ENCODE data around the gene KLHL1. TPM values are rescaled to one million over a fixed set of nuclear protein-coding genes. Genes with fewer than 3 reads are reported as not detected.

The KLHL1 gene
- total RNA-seq, 2 donors from 2014 or later, result 0.15 TPM; not detected in 1

- Mint-ChIP-seq H3K36me3 (ENCODE audit: low read depth) (no peaks in the 10 kb centered on the region), H3K27me3 (ENCODE audit: insufficient read depth) (no peaks in the 10 kb centered on the region), H3K9me3 (no peaks in the 10 kb centered on the region), H3K4me1 (peaks cover 3% of the 10 kb centered on the region), H3K27ac (no peak overlapping the region), H3K4me3 (no peak overlapping the region)
- Histone ChIP-seq H3K4me1 (ENCODE audit: control insufficient read depth, insufficient read depth, low read length) (no peaks in the 10 kb centered on the region), H3K9me3 (ENCODE audit: control insufficient read depth, low read length) (no peaks in the 10 kb centered on the region), H3K27ac (ENCODE audit: low read depth, low read length) (no peak overlapping the region), H3K27me3 (ENCODE audit: control insufficient read depth, insufficient read depth, low read length, poor library complexity, severe bottlenecking) (no peaks in the 10 kb centered on the region), H3K36me3 (ENCODE audit: control insufficient read depth, insufficient read depth, low read length) (no peaks in the 10 kb centered on the region), H3K4me3 (ENCODE audit: low read length) (no peak overlapping the region), H3K9ac (ENCODE audit: extremely low read depth, low read length, poor library complexity, severe bottlenecking) (no peak overlapping the region)
- no peak for TF ChIP-seq CTCF (conservative IDR thresholded peaks at IDR 0.05)
- DNase-seq, result no peak
These were observed 387.8 kb downstream of the KLHL1 start for GRCh38 chr13:69720278-69720983.

GRCh38 chr13:69706807-69707206, 401.4 kb downstream of the KLHL1 start:
- H3K36me3 ChIP-seq (ENCODE audit: control insufficient read depth, insufficient read depth, low read length), result no peaks in the 10 kb centered on the region
- no peaks in the 10 kb centered on the region for H3K27me3 Mint-ChIP-seq (ENCODE audit: insufficient read depth)
- no peaks in the 10 kb centered on the region for H3K9me3 Mint-ChIP-seq
- no peaks in the 10 kb centered on the region for H3K27me3 ChIP-seq (ENCODE audit: control insufficient read depth, insufficient read depth, low read length, poor library complexity, severe bottlenecking)
- no peak overlapping the region for H3K27ac ChIP-seq (ENCODE audit: low read depth, low read length)
- no peak overlapping the region for H3K9ac ChIP-seq (ENCODE audit: extremely low read depth, low read length, poor library complexity, severe bottlenecking)
- DNase-seq, result no peak
- H3K4me3 ChIP-seq (ENCODE audit: low read length), result no peak overlapping the region
- no peak overlapping the region for H3K4me3 Mint-ChIP-seq
- no peaks in the 10 kb centered on the region for H3K36me3 Mint-ChIP-seq (ENCODE audit: low read depth)
- no peaks in the 10 kb centered on the region for H3K9me3 ChIP-seq (ENCODE audit: control insufficient read depth, low read length)
- no peak overlapping the region for H3K27ac Mint-ChIP-seq
- TF ChIP-seq CTCF (conservative IDR thresholded peaks at IDR 0.05), result no peak
- H3K4me1 ChIP-seq (ENCODE audit: control insufficient read depth, insufficient read depth, low read length), result no peaks in the 10 kb centered on the region
- H3K4me1 Mint-ChIP-seq, result no peaks in the 10 kb centered on the region

- no peak overlapping the region for H3K4me3 ChIP-seq (ENCODE audit: low read length)
- H3K27me3 ChIP-seq (ENCODE audit: control insufficient read depth, insufficient read depth, low read length, poor library complexity, severe bottlenecking), result no peaks in the 10 kb centered on the region
- no peaks in the 10 kb centered on the region for H3K27me3 Mint-ChIP-seq (ENCODE audit: insufficient read depth)
- H3K9me3 ChIP-seq (ENCODE audit: control insufficient read depth, low read length), result no peaks in the 10 kb centered on the region
- H3K36me3 Mint-ChIP-seq (ENCODE audit: low read depth), result no peaks in the 10 kb centered on the region
- H3K9me3 Mint-ChIP-seq, result no peaks in the 10 kb centered on the region
- no peaks in the 10 kb centered on the region for H3K36me3 ChIP-seq (ENCODE audit: control insufficient read depth, insufficient read depth, low read length)
- TF ChIP-seq CTCF (conservative IDR thresholded peaks at IDR 0.05), result no peak
- no peak overlapping the region for H3K27ac Mint-ChIP-seq
- 91 to 100% methylated on average over 1 of the region's 1 CpG for WGBS, 2 experiments (ENCODE audit: insufficient coverage in 1 of 2, insufficient read length in 1 of 2)
- H3K4me1 Mint-ChIP-seq, result no peaks in the 10 kb centered on the region
- no peak overlapping the region for H3K4me3 Mint-ChIP-seq
- DNase-seq, result no peak
- no peaks in the 10 kb centered on the region for H3K4me1 ChIP-seq (ENCODE audit: control insufficient read depth, insufficient read depth, low read length)
- no peak overlapping the region for H3K27ac ChIP-seq (ENCODE audit: low read depth, low read length)
- no peak overlapping the region for H3K9ac ChIP-seq (ENCODE audit: extremely low read depth, low read length, poor library complexity, severe bottlenecking)
These were observed 403.9 kb downstream of the KLHL1 start for GRCh38 chr13:69704311-69704710.

Measured in endodermal cell (in vitro differentiated cells).